HepG2 (cell line): Measurements from ENCODE around the gene RPL39. TPM values are rescaled to one million over a fixed set of nuclear protein-coding genes. Genes with fewer than 3 reads are reported as not detected.

Experiments used
- ETV5 ChIP-seq: IDR thresholded peaks from 2 replicates; pipeline ENCODE4 v1.6.1; 2018; ENCODE audit warnings: missing biosample characterization, missing genetic modification reagents, inconsistent platforms, borderline replicate concordance
- FIP1L1 ChIP-seq: fragments of 200-400 bp; formaldehyde crosslinking; IDR thresholded peaks from 2 replicates; pipeline ENCODE4 v1.6.1; 2018; ENCODE audit warnings: low read depth, mild to moderate bottlenecking, low read length, moderate library complexity, borderline replicate concordance; ENCODE audit not compliant: insufficient read depth
- FOXA3 ChIP-seq: IDR thresholded peaks from 2 replicates; pipeline ENCODE4 v1.6.1; 2016; ENCODE audit warnings: missing genetic modification reagents, missing compliant biosample characterization
- FOXK1 ChIP-seq: sonication (generic); formaldehyde crosslinking; IDR thresholded peaks from 2 replicates; pipeline ENCODE4 v1.4.0; 2020; ENCODE audit warnings: low read depth, missing genetic modification reagents, borderline replicate concordance
- PAXIP1 ChIP-seq: sonication (generic); formaldehyde crosslinking; conservative IDR thresholded peaks from 2 replicates; pipeline ENCODE4 v1.4.0; 2020; ENCODE audit warnings: mild to moderate bottlenecking, missing genetic modification reagents, moderate library complexity
- PCBP2 ChIP-seq: fragments of 200-400 bp; formaldehyde crosslinking; optimal IDR thresholded peaks from 2 replicates; pipeline ENCODE3; 2018; ENCODE audit warnings: low read length, low read depth; ENCODE audit not compliant: poor library complexity, severe bottlenecking
- PHF8 ChIP-seq: sonication (generic); formaldehyde crosslinking; IDR thresholded peaks from 2 replicates; pipeline ENCODE4 v1.5.0; 2020; ENCODE audit warnings: missing genetic modification reagents
- SAP130 ChIP-seq: IDR thresholded peaks from 2 replicates; pipeline ENCODE4 v1.6.1; 2016; ENCODE audit warnings: low read depth
- ZFX ChIP-seq: sonication (generic); formaldehyde crosslinking; IDR thresholded peaks from 2 replicates; pipeline ENCODE4 v1.4.0; 2020; ENCODE audit warnings: mild to moderate bottlenecking, low read depth, missing genetic modification reagents, moderate library complexity
- ZFY ChIP-seq: sonication (generic); formaldehyde crosslinking; IDR thresholded peaks from 2 replicates; pipeline ENCODE4 v1.4.0; 2020; ENCODE audit warnings: missing genetic modification reagents
- ZFYVE20 ChIP-seq: sonication (generic); formaldehyde crosslinking; IDR thresholded peaks from 2 replicates; pipeline ENCODE4 v1.8.0; 2023; ENCODE audit warnings: low read depth, mild to moderate bottlenecking, moderate library complexity, missing genetic modification reagents, borderline replicate concordance
- polyA plus RNA-seq, 8 experiments: library from polyadenylated mRNA; depleted of rRNA in 3 of 8; stranded (reverse) in 7 of 8; unstranded in 1 of 8; fragments of >200 nt; fragmentation: Illumina TruSeq in 4 of 8; extraction: Trizol in 4 of 8; gene quantifications; 2 replicates each; pipeline versions ENCODE4 v1.2.1 to v1.2.3, GENCODE V29; 2011 to 2016; ENCODE audit warnings: low read depth in 4 of 8, missing spikeins in 1 of 8, mixed read lengths in 1 of 8; ENCODE audit not compliant: insufficient read depth in 1 of 8
- total RNA-seq, 5 experiments: library from RNA; depleted of rRNA; stranded (reverse); fragments of >200 nt; fragmentation: Illumina TruSeq; extraction: Trizol; gene quantifications; 2 replicates each; pipeline ENCODE4 v1.2.3, GENCODE V29; 2016; ENCODE audit warnings: low read depth in 1 of 5

Gene RPL39
- total and polyA plus RNA-seq, 2 of the 13 experiments (the other 11 are each of a cell fraction or from before 2014, with no cell fraction given): 2,312 to 3,547 TPM

- TF ChIP-seq PAXIP1 (CRISPR knock-in tag) (0 out of 2 replicates have a peak, but pooled peaks have one; percentile 24), ETV5 (CRISPR knock-in tag) (peak; percentile 10; the same call in 1 of the 2 replicates), FIP1L1 (no peak), ZFY (CRISPR knock-in tag) (0 out of 2 replicates have a peak, but pooled peaks have one; percentile 39), PHF8 (CRISPR knock-in tag) (peak; percentile 24; the same call in 1 of the 2 replicates), ZFX (CRISPR knock-in tag) (peak; percentile 60; the same call in 1 of the 2 replicates), ZFYVE20 (CRISPR knock-in tag) (no peak), FOXA3 (CRISPR knock-in tag) (0 out of 2 replicates have a peak, but pooled peaks have one; percentile 21), PCBP2 (no peak), FOXK1 (CRISPR knock-in tag) (no peak), SAP130 (peak; percentile 50)
- TF ChIP-seq, all 625 proteins: peak for 10
Measured at GRCh38 chrX:119755981-119756533, 35.4 kb downstream of the RPL39 start (continued).
